Measurements from ENCODE around the gene MCF2L2.
"Not testable (repeated sequence)": the region's sequence is repeated elsewhere in the genome, so short reads cannot be mapped to it uniquely, and the experiment has no call there.

The MCF2L2 gene

GRCh38 chr3:183233966-183234365 is 194.5 kb downstream of the MCF2L2 start:
- DNase-seq (ENCODE audit: low spot score), result no peak

- no peak for DNase-seq (ENCODE audit: low spot score)
These were observed 197.6 kb downstream of the MCF2L2 start for GRCh38 chr3:183230826-183231225.

GRCh38 chr3:183230251-183230650 is 198.2 kb downstream of the MCF2L2 start:
- not testable (repeated sequence) for DNase-seq (ENCODE audit: low spot score)

- DNase-seq (ENCODE audit: low spot score), result no peak
These were observed 199.2 kb downstream of the MCF2L2 start for GRCh38 chr3:183229178-183229577.

GRCh38 chr3:183227586-183227985 is 200.8 kb downstream of the MCF2L2 start:
- no peak for DNase-seq (ENCODE audit: low spot score)

GRCh38 chr3:183226333-183226890 is 202.0 kb downstream of the MCF2L2 start:
- no peak for DNase-seq (ENCODE audit: low spot score)

GRCh38 chr3:183224180-183224970 is 204.0 kb downstream of the MCF2L2 start:
- no peak for DNase-seq (ENCODE audit: low spot score)

- DNase-seq (ENCODE audit: low spot score), result no peak
These were observed 205.7 kb downstream of the MCF2L2 start for GRCh38 chr3:183222631-183223235.

GRCh38 chr3:183220828-183221227 is 207.6 kb downstream of the MCF2L2 start:
- no peak for DNase-seq (ENCODE audit: low spot score)

GRCh38 chr3:183218826-183219225 is 209.6 kb downstream of the MCF2L2 start:
- DNase-seq (ENCODE audit: low spot score), result no peak

- no peak for DNase-seq (ENCODE audit: low spot score)
These were observed 210.7 kb downstream of the MCF2L2 start for GRCh38 chr3:183217548-183218332.

GRCh38 chr3:183215591-183216202 is 212.7 kb downstream of the MCF2L2 start:
- no peak for DNase-seq (ENCODE audit: low spot score)

GRCh38 chr3:183214277-183214612 is 214.2 kb downstream of the MCF2L2 start:
- DNase-seq (ENCODE audit: low spot score), result no peak

GRCh38 chr3:183213415-183214276 is 214.8 kb downstream of the MCF2L2 start:
- DNase-seq (ENCODE audit: low spot score), result no peak

- DNase-seq (ENCODE audit: low spot score), result no peak
These were observed 215.9 kb downstream of the MCF2L2 start for GRCh38 chr3:183212565-183212964.

- DNase-seq (ENCODE audit: low spot score), result no peak
These were observed 216.3 kb downstream of the MCF2L2 start for GRCh38 chr3:183212096-183212495.

GRCh38 chr3:183211352-183211751 is 217.1 kb downstream of the MCF2L2 start:
- no peak for DNase-seq (ENCODE audit: low spot score)

- no peak for DNase-seq (ENCODE audit: low spot score)
These were observed 217.5 kb downstream of the MCF2L2 start for GRCh38 chr3:183210862-183211341.

GRCh38 chr3:183210341-183210740 is 218.1 kb downstream of the MCF2L2 start:
- no peak for DNase-seq (ENCODE audit: low spot score)

- DNase-seq (ENCODE audit: low spot score), result no peak
These were observed 219.6 kb downstream of the MCF2L2 start for GRCh38 chr3:183208800-183209199.

- DNase-seq (ENCODE audit: low spot score), result no peak
These were observed 220.2 kb downstream of the MCF2L2 start for GRCh38 chr3:183208260-183208659.

Measured in hepatic stellate cell (primary cell).